ENCODE results near the gene RARB. TPM values are rescaled to one million over a fixed set of nuclear protein-coding genes. Genes with fewer than 3 reads are reported as not detected.
A peak's percentile ranks its signal among the peaks of the same experiment; 100 is the strongest.

RARB gene
- total RNA-seq (23.2 TPM), polyA plus RNA-seq (ENCODE audit: insufficient read depth in 1 of 8, insufficient read length in 8 of 8, low replicate concordance in 1 of 8) (10 to 100 TPM; 12.0 to 22.3 (median 15.9) TPM)
- long read RNA-seq, donor 1, partial matches to known transcripts: 30 of 38 reads
- long read RNA-seq, donor 1, other reads (novel, unspliced or antisense): 5 of 38 reads
- long read RNA-seq, donor 2, partial matches to known transcripts: 0 of 1 reads
- long read RNA-seq, donor 2, other reads (novel, unspliced or antisense): 0 of 1 reads
- long read RNA-seq, donor 3, partial matches to known transcripts: 0 of 2 reads
- long read RNA-seq, donor 3, other reads (novel, unspliced or antisense): 0 of 2 reads
- long read RNA-seq, donor 4, transcript RARB-201 (8 exons, 3,084 nt): major isoform, 5 of 6 reads
- long read RNA-seq, donor 4, partial matches to known transcripts: 0 of 6 reads
- long read RNA-seq, donor 4, other reads (novel, unspliced or antisense): 0 of 6 reads
- long read RNA-seq, donor 5, transcript RARB-201 (8 exons, 3,084 nt): major isoform, 13 of 304 reads
- long read RNA-seq, donor 5, partial matches to known transcripts: 285 of 304 reads
- long read RNA-seq, donor 5, other reads (novel, unspliced or antisense): 5 of 304 reads
- long read RNA-seq, donor 6, transcript RARB-201 (8 exons, 3,084 nt): major isoform, 5 of 5 reads
- long read RNA-seq, donor 6, partial matches to known transcripts: 0 of 5 reads
- long read RNA-seq, donor 6, other reads (novel, unspliced or antisense): 0 of 5 reads
- long read RNA-seq, donor 7, partial matches to known transcripts: 64 of 76 reads
- long read RNA-seq, donor 7, other reads (novel, unspliced or antisense): 9 of 76 reads
- long read RNA-seq, donor 8, transcript RARB-201 (8 exons, 3,084 nt): major isoform, 5 of 5 reads
- long read RNA-seq, donor 8, partial matches to known transcripts: 0 of 5 reads
- long read RNA-seq, donor 8, other reads (novel, unspliced or antisense): 0 of 5 reads
- long read RNA-seq, donor 9, transcript RARB-201 (8 exons, 3,084 nt): major isoform, 5 of 5 reads
- long read RNA-seq, donor 9, partial matches to known transcripts: 0 of 5 reads
- long read RNA-seq, donor 9, other reads (novel, unspliced or antisense): 0 of 5 reads
- long read RNA-seq, donor 10, partial matches to known transcripts: 109 of 117 reads
- long read RNA-seq, donor 10, other reads (novel, unspliced or antisense): 5 of 117 reads
- long read RNA-seq, donor 11, transcript RARB-201 (8 exons, 3,084 nt): major isoform, 5 of 5 reads
- long read RNA-seq, donor 11, partial matches to known transcripts: 0 of 5 reads
- long read RNA-seq, donor 11, other reads (novel, unspliced or antisense): 0 of 5 reads

GRCh38 chr3:25427942-25428788, at the start of gene RARB:
Gene RARB, plus strand, starts transcription at chr3:25428263. Its CDS starts 469 bp downstream, at chr3:25428732.
- Histone ChIP-seq H3K36me3 (ENCODE audit: control insufficient read depth, insufficient read depth, low read length) (no peaks in the 10 kb centered on the region), H3K4me1 (ENCODE audit: control insufficient read depth, insufficient read depth, low read length) (peaks cover 12% of the 10 kb centered on the region), H3K9me3 (replicated peaks; ENCODE audit: control insufficient read depth, low read depth, low read length) (no peaks in the 10 kb centered on the region), H3K27ac (ENCODE audit: low read length) (peak within 1 kb of the TSS; percentile 97), H3K4me3 (ENCODE audit: low read length) (peak within 1 kb of the TSS; percentile 69), H3K27me3 (ENCODE audit: control insufficient read depth, insufficient read depth, low read length) (peaks cover 4% of the 10 kb centered on the region)
- under 1% methylated on average over 17 of the region's 27 CpGs for WGBS (ENCODE audit: insufficient coverage)
- DNase-seq: peak; percentile 98

- Histone ChIP-seq H3K4me3 (ENCODE audit: low read length) (no peak overlapping the region), H3K27ac (ENCODE audit: low read length) (no peak overlapping the region), H3K4me1 (ENCODE audit: control insufficient read depth, insufficient read depth, low read length) (no peaks in the 10 kb centered on the region), H3K36me3 (ENCODE audit: control insufficient read depth, insufficient read depth, low read length) (no peaks in the 10 kb centered on the region), H3K9me3 (replicated peaks; ENCODE audit: control insufficient read depth, low read depth, low read length) (no peaks in the 10 kb centered on the region), H3K27me3 (ENCODE audit: control insufficient read depth, insufficient read depth, low read length) (no peaks in the 10 kb centered on the region)
- DNase-seq: no peak
- WGBS (ENCODE audit: insufficient coverage): no CpG with 5 or more reads among the region's 2 CpGs
These were observed 49.2 kb upstream of the RARB start for GRCh38 chr3:25378786-25379311.

DNA sequence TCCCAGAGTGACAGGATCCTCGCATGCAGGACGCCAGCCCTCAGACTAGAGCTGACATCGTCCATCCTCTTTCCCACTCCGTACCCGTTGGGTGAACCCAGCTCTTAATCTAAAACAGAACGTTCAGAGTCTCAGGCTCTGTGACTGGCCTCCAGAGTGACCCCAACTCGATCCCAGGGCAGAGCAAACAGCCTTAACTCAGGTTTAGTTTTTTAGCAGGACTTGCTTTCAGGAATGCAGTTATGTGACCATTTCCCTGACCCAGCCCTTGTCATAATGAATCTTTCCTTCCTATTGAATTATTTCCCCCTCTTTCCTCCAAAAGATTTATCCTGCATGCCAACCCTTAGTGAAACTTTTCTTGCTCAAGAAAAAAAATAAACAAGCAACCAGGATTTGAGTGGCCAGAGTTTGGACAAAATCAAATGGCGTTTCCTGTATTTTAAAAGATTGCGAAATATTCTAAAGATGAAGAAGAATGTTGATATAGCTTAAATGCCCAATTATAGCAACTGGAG, 47.8 kb upstream of the RARB start:
- 40% methylated on average over 6 of the region's 9 CpGs for WGBS (ENCODE audit: insufficient coverage)
- H3K27me3 ChIP-seq (ENCODE audit: control insufficient read depth, insufficient read depth, low read length): no peaks in the 10 kb centered on the region
- DNase-seq: no peak
- no peaks in the 10 kb centered on the region for H3K36me3 ChIP-seq (ENCODE audit: control insufficient read depth, insufficient read depth, low read length)
- H3K4me3 ChIP-seq (ENCODE audit: low read length): no peak overlapping the region
- H3K27ac ChIP-seq (ENCODE audit: low read length): no peak overlapping the region
- no peaks in the 10 kb centered on the region for H3K9me3 ChIP-seq (replicated peaks; ENCODE audit: control insufficient read depth, low read depth, low read length)
- no peaks in the 10 kb centered on the region for H3K4me1 ChIP-seq (ENCODE audit: control insufficient read depth, insufficient read depth, low read length)

DNA sequence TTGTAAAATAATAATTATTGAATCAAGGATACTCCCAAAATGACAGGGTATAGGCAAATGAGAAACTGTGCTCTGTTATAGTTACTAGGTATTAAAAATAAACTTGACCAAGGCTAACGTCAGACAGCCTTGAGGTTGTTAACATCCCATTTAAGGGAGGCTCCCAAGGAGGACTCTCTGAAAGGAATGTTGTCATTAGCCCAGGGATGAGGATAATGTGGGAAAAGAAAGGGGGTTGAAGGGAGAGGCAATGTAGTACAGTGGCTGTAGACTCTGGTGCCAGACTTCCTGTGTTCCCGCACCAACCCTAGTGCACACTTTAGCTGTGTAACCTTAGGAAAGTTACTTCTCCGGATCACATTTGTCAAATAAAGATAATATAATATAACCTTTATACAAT, 47.0 kb upstream of the RARB start:
- Histone ChIP-seq H3K36me3 (ENCODE audit: control insufficient read depth, insufficient read depth, low read length) (no peaks in the 10 kb centered on the region), H3K27ac (ENCODE audit: low read length) (no peak overlapping the region), H3K27me3 (ENCODE audit: control insufficient read depth, insufficient read depth, low read length) (no peaks in the 10 kb centered on the region), H3K4me3 (ENCODE audit: low read length) (no peak overlapping the region), H3K9me3 (replicated peaks; ENCODE audit: control insufficient read depth, low read depth, low read length) (no peaks in the 10 kb centered on the region), H3K4me1 (ENCODE audit: control insufficient read depth, insufficient read depth, low read length) (no peaks in the 10 kb centered on the region)
- WGBS (ENCODE audit: insufficient coverage): 80% methylated on average over 1 of the region's 3 CpGs
- DNase-seq: no peak

GRCh38 chr3:25384471-25384870, 43.6 kb upstream of the RARB start:
- WGBS (ENCODE audit: insufficient coverage): no CpG with 5 or more reads among the region's 3 CpGs
- H3K27ac ChIP-seq (ENCODE audit: low read length): no peak overlapping the region
- no peaks in the 10 kb centered on the region for H3K36me3 ChIP-seq (ENCODE audit: control insufficient read depth, insufficient read depth, low read length)
- H3K4me3 ChIP-seq (ENCODE audit: low read length): no peak overlapping the region
- H3K27me3 ChIP-seq (ENCODE audit: control insufficient read depth, insufficient read depth, low read length): no peaks in the 10 kb centered on the region
- DNase-seq: no peak
- peaks cover 2% of the 10 kb centered on the region for H3K4me1 ChIP-seq (ENCODE audit: control insufficient read depth, insufficient read depth, low read length)
- no peaks in the 10 kb centered on the region for H3K9me3 ChIP-seq (replicated peaks; ENCODE audit: control insufficient read depth, low read depth, low read length)

- 30% methylated on average over 9 of the region's 9 CpGs for WGBS (ENCODE audit: insufficient coverage)
- no peak overlapping the region for H3K4me3 ChIP-seq (ENCODE audit: low read length)
- peaks cover 2% of the 10 kb centered on the region for H3K4me1 ChIP-seq (ENCODE audit: control insufficient read depth, insufficient read depth, low read length)
- no peaks in the 10 kb centered on the region for H3K27me3 ChIP-seq (ENCODE audit: control insufficient read depth, insufficient read depth, low read length)
- no peaks in the 10 kb centered on the region for H3K9me3 ChIP-seq (replicated peaks; ENCODE audit: control insufficient read depth, low read depth, low read length)
- DNase-seq: peak; percentile 71
- no peaks in the 10 kb centered on the region for H3K36me3 ChIP-seq (ENCODE audit: control insufficient read depth, insufficient read depth, low read length)
- H3K27ac ChIP-seq (ENCODE audit: low read length): peak overlapping the region; percentile 15
These were observed 42.1 kb upstream of the RARB start for GRCh38 chr3:25385807-25386460.

DNA sequence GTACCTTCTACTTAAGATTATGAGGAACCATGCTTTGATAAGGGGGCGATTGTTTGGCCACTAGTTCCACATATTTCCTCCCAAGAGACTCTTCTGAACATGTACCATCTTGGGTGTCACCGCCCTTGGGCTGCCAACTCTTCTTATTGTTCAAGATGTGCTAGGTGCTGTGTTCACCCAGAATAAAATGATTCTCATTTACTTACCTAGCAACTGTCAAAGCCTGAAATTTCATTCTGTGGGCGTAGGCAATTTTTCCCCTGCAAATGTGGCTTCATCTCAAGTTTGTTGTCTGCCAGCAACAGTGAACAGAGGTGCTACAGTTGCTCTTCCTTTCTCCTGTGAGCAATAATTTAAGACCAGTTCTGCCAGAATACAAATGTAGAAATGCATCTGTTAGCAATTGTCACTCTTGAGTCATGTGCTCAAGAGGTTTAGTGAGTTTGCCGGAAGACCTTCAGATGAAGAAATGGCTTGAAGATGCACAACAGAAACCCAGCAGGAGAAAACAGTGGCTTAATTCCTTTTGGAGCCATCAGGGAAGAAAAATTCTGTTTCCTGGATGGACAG, 41.3 kb upstream of the RARB start:
- no peaks in the 10 kb centered on the region for H3K27me3 ChIP-seq (ENCODE audit: control insufficient read depth, insufficient read depth, low read length)
- 67% methylated on average over 2 of the region's 4 CpGs for WGBS (ENCODE audit: insufficient coverage)
- H3K4me3 ChIP-seq (ENCODE audit: low read length): no peak overlapping the region
- peaks cover 2% of the 10 kb centered on the region for H3K4me1 ChIP-seq (ENCODE audit: control insufficient read depth, insufficient read depth, low read length)
- no peaks in the 10 kb centered on the region for H3K9me3 ChIP-seq (replicated peaks; ENCODE audit: control insufficient read depth, low read depth, low read length)
- peak; percentile 92 for DNase-seq
- no peaks in the 10 kb centered on the region for H3K36me3 ChIP-seq (ENCODE audit: control insufficient read depth, insufficient read depth, low read length)
- peak overlapping the region; percentile 67 for H3K27ac ChIP-seq (ENCODE audit: low read length)

GRCh38 chr3:25390605-25391004, 37.5 kb upstream of the RARB start:
- Histone ChIP-seq H3K27ac (ENCODE audit: low read length) (no peak overlapping the region), H3K9me3 (replicated peaks; ENCODE audit: control insufficient read depth, low read depth, low read length) (no peaks in the 10 kb centered on the region), H3K36me3 (ENCODE audit: control insufficient read depth, insufficient read depth, low read length) (no peaks in the 10 kb centered on the region), H3K4me3 (ENCODE audit: low read length) (no peak overlapping the region), H3K4me1 (ENCODE audit: control insufficient read depth, insufficient read depth, low read length) (peaks cover 2% of the 10 kb centered on the region), H3K27me3 (ENCODE audit: control insufficient read depth, insufficient read depth, low read length) (no peaks in the 10 kb centered on the region)
- DNase-seq: no peak
- no CpG with 5 or more reads among the region's 3 CpGs for WGBS (ENCODE audit: insufficient coverage)
